ENCODE measurements around the gene MYH7B.

The MYH7B gene

DNA sequence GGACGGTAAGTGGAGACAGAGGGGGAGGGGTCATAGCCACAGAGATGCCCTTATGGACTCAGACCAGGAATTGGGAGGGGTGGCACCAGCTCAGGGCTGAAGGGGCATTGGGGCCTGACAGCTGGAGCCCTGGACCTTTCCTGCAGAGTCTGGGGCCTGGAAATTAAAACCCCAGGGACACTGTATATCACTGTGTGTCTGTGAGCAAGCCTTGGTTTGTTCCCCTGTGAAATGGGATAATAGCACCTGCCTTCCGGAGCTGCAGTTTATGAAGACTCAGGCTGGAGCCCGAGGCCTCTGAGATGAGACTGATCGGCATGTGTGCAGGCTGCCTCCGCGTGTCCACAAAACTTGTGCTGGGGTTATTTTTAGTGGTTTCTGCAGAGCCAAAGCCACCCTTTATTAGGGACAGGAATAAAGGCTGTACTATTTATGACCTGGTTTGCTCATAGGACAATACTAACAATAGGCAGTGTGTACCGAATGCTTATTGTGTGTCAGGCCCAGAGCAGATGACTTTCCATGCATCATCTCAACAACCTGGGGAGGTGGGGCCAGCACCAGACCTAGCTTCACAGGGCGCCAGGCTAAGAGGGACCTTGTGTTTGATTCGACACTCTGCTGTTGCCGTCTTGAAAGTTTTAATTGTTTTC, 22.6 kb downstream of the MYH7B start:
- DNase-seq = no peak

DNA sequence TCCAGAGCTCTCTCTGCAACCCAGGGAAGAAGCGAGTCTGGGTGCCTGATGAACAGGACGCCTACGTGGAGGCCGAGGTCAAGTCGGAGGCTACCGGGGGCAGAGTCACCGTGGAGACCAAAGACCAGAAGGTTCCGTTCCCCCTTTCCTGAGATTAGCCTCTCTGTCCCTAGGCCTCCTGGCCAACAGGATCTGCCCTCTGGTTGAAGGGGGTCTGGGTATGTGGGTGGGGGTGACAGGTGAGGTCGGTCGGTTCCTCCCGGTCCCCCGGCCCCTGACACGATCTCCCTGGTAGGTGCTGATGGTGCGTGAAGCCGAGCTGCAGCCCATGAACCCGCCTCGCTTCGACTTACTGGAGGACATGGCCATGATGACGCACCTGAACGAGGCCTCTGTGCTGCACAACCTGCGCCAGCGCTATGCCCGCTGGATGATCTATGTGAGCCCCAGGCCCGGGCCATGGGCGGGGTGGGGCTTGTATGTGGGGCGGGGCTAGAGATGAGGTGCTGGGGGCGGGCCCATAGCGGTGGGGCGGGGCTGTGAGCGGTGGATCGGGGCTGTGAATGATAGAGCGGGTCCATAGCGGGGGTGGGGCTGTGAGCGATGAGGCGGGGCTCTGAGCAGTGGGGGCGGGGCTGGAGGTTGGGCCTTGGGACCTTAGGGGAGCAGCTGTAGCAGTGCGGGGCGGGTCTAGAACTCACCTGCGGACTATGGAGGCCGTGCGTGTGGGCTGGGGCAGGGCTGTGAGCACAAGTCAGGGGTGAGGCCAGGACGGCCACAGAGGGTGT, 23.9 kb downstream of the MYH7B start:
- no peak for DNase-seq

DNA sequence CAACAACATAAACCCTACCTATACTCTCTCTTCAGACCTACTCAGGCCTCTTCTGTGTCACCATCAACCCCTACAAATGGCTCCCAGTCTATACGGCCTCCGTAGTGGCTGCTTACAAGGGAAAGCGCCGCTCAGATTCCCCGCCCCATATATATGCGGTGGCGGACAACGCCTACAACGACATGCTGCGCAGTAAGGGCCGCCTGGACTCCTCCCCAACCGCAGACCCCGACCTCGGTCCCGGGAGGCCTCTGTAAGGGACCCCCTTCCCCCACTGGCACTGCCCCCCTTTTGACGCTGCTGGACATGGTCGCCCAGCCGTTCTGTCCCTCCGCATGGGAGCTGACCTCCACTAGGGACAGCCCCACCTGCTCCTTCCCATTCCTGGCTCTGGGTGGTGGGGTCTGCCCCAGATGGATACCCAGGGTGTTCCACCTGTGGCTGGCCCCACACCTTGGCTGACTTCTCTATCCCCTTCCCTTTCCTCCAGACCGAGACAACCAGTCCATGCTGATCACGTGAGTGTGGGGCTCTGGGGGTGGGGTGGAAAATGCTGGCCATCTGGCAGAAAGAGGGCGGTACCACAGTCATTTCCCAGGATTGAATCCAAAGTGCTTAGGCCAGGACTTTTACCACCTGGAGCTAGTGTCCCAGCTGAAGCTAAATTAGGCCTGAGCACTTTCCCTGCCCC, 25.0 kb downstream of the MYH7B start:
- DNase-seq = no peak

DNA sequence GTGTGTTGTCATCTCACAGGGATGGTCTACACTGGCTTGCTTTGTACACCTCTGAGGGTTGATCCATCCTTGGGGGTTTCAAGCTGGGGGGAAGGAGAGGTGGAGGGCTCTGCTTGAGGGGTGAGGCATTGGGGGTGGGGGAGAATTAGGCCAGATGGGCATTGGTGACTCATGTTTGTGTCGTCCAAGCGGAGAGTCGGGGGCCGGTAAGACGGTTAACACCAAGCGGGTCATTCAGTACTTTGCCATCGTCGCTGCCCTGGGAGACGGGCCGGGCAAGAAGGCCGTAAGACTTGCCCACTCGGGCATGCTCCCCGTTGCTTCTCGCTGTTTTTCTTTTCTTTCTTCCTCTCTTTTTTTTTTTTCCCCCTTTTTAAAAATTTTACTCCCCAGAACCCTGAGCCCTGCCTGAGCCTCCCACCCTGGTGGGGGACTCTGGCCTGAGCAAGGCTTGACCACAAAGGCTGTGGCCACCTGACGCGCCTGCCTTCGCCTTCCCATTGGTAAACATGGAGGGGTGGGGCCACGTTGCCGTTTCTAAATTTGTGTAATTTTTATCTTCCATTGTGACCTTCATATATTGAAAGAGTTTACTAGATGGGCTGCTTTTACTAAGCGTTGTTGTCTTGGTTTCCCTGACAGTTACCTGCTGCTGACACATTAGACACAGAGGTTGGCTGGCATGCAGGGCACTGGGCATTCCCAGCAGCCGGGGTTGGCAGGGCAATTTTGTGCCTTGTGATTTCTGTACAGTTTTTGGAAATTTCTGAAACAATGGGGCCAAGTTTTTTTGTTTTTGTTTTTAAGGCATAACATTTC, 26.8 kb downstream of the MYH7B start:
- DNase-seq = no peak

DNA sequence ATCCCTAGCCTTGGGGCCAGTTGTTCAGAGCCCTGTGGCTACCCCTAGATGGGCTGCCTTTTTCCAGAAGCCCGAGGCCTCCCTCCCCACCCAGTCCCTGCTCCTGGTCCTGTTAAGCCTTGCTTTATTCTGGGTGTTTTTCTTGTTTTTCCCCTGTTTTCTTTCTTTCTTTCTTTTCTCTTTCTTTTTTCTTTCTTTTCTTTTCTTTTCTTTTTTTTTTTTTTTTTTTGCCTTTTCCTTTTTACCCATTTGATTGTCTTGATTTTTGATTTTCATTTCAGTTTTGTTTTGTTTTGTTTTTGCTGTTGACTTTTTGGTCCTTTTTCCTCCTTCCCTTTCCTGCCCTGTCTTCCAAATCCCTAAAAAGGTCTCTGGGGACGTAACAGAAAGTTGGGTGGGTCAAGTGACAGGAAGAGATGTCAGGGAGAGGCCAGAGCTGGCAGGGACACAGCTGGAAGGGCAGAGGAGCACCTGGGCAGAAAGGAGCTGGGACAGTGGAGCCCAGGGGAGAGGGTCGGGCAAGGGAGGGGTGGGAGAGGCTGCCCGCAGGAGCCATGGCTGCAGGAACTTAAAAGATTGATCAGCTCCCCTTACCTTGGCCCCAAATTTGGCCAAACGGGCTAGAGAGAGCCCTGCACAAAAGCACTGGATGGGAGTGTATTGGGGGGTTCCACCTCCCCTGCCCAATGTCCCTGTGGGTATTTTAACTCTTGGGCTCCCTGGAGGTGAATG, 27.6 kb downstream of the MYH7B start:
- no peak for DNase-seq

DNA sequence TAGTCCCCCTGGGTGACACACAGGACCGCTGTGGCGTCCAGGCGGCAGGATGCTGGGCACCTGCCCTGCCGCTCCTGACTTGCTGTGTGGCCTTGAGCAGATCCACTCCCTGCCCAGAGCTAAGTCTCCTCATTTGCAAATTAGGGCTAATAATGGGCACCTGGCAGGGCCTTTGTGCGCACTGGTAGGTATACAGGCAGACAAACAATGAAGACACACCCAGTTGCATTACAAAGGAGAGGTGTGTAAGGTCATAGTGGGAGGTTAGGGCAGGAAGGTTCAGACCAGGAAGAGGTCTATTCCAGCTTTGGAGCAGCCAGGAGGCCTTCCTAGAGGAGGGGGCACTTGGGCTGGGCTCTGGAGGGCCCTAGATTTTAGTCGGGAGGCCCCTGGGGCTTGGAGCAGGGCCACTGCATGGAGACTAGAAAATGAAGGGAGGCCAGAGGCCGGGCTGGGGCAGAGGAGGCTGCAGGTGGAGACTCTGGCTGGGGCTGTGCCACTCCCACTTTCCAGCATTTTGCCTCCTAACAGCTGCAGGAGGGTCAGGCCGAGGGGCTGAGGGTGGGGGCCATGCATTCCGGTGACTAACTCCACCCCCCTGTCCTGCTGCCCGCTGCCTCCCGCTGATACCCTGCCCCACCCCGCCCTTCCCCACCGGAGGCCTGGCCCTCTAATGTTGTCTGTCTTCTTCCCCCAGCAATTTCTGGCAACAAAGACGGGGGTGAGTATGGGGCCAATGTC, 28.5 kb downstream of the MYH7B start:
- no peak for DNase-seq

DNA sequence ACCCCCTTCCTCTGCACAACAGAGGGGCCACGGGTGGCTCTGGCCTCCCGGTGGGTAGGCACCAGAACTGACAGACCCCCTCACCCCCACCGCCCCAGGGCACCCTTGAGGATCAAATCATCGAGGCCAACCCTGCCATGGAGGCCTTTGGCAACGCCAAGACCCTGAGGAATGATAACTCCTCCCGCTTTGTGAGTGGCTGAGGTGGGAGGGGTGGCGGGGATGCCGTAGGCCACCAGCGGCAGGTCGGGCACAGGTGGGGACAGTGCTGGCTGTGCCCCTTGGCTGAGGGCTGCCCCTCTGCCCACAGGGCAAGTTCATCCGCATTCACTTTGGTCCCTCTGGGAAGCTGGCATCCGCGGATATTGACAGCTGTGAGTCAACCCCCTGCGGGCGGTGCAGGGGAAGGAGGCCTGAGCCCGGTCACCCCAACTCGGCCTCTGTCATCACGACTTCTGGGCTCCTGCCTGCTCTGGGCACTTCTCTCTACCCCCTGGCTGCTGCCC, 29.1 kb downstream of the MYH7B start:
- DNase-seq = no peak

DNA sequence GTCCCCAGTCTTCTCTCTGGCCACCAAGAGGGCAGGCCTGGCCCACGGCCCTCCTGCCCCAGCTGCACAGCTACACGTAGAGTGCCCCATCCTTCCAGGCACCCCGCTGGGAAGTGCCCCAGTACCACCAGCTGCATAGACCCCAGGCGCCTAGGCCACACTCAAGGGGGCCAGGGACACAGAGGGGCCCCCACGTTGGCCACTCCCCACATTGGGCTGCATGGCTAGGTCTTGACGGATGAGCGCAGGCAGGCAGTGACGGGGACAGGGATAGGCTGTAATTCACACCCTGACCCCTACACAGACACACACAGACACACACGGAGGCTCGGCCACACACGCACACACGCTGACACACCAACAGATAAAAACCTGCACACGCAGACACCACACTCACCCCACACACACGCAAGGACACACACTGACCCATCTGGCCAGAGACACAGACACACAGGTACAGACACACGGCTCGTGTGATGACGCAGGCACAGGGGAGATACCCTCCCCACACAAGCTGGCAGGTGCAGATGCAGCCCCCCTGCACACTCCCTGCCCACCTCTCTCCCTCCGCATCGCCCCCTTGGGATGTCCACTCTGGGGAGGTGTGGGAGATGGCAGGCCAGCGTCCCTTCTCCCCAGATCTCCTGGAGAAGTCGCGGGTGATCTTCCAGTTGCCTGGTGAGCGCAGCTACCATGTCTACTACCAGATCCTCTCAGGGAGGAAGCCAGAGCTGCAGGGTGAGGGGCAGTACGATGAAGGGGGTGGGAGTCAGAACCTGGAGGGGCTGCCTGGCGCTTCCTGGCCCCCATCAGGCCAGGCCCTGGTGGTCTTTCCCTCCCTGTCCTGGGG, 30.0 kb downstream of the MYH7B start:
- no peak for DNase-seq

DNA sequence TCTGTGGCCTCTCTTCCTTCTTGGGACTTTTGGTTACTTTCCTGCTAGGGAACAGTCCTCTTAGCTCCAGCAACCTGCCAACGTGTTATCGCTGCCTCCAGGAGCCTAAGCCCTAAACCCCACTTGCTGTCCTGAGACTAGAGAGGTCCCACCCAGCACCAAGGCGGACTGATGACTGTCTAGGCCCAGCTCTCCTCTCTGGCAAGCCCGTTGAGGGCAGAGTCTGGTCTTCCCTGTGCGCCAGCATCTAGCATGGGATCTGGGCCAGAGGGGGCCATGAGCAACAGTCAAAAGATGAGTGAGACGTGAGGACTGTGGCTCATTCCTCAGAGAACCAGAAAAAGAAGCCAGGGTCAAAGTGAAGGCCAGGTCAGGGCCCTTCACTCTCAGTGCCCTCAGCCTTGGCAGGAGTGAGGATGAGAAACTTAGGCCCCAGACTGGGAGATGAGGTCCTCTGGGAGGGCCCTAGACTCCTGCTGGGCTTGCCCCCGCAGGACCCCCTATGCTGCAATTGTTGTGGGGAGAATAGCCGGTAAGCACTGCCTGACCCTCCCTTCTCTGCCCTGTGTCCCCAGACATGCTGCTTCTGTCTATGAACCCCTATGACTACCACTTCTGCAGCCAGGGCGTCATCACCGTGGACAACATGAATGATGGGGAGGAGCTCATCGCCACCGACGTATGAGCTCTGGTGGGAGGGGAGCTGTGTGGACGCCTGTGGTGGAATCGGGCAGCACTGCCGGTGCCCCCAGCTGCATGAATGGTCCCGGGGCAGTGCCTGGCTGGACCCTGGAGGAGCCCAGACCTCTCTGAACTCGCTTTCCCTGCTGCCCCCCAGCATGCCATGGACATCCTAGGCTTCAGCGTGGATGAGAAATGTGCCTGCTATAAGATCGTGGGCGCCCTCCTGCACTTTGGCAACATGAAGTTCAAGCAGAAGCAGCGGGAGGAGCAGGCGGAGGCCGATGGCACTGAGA, 30.9 kb downstream of the MYH7B start:
- no peak for DNase-seq

DNA sequence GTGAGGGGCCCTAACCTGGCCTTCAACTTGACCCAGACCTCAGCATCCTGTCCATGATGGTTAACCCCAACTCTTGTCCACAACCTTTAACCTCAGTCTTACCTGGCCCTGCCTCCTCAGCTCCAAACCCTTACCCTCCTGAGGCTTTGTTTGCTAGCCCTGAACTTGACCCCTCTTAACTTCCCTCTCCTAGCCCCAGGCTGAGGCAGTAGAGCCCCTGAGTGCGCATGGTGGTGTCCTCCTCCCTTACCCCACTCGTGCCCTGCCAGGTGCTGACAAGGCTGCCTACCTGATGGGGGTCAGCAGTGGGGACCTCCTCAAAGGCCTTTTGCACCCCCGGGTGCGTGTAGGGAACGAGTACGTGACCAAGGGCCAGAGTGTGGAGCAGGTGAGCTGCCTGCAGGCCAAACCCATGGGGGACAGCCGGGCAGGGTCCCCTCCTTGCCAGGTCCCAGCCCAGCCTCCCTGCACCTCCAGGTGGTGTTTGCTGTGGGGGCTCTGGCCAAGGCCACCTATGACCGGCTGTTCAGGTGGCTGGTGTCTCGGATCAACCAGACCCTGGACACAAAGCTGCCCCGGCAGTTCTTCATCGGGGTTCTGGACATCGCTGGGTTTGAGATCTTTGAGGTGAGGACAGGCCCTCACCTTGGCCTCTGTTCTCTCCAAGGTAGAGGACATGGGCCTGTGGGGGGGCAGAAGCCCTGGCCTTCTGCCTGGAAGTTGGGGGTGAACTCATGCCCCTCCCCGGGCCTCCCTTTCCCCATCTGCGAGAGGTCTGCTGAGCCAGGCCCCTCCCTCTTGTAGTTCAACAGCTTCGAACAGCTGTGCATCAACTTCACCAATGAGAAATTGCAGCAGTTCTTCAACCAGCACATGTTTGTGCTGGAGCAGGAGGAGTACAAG, 31.9 kb downstream of the MYH7B start:
- DNase-seq = no peak

DNA sequence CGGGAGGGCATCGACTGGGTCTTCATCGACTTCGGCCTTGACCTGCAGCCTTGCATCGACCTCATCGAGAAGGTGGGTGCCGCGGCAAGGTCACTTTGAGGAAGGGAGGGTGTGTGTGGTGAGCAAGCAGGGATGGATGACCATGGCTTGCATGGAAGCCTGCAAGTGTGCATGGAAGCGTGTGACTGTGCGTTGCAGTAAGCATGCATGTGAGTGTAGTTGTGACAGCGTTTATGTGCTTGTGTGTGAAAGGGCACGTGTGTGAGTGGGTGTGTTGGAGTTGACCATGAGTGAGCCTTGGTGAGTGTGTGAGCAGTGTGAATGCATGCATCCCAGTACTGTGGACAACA, 32.5 kb downstream of the MYH7B start:
- no peak for DNase-seq

DNA sequence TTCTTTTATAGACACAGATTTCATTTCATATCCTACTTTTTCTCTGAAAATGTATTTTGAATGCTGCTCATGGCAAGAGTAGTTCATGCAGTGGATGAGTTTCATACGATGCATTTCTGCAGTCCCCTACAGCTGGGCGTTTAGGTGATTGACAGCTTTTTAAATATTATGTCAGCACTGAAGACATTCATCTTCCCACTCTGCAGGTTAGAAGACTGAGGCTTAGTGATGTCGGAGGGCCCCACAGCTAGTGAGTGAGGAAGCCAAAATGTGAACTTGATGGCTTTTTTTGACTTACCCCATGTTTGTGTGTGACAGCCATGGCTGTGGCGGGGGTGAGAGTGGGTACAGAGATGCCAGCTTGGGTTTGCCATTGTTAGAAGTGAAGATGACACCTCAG, 33.5 kb downstream of the MYH7B start:
- no peak for DNase-seq

DNA sequence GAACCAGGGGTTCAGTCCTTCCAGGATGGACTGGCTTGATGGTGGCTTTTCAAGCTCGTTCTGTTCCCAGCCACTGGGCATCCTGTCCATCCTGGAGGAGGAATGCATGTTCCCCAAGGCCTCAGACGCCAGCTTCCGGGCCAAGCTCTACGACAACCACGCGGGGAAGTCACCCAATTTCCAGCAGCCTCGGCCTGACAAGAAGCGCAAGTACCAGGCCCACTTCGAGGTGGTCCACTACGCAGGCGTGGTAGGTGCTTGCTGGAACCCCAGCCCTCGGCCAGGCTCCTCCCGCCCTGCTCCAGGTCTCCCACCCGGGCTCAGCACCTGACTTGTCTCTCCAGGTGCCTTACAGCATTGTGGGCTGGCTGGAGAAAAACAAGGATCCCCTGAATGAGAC, 34.0 kb downstream of the MYH7B start:
- no peak for DNase-seq

DNA sequence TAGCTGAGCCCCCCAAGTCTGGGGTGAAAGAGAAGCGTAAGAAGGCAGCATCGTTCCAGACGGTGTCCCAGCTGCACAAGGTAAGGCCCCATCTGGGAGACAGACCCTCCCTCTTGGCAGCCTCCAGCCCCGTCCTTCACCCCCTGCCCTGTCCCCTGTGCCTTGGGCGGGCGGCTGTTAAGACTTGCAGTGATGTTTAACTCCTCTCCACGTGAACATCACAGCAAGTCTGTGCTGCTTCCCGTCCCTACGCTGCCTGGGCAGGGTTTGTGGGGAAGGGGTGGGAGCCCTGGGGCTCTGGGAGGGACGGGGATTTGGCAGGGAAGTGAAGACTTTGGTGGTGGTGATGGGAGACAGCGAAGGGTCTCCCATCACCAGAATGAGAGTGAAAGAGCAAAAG, 34.6 kb downstream of the MYH7B start:
- no peak for DNase-seq

DNA sequence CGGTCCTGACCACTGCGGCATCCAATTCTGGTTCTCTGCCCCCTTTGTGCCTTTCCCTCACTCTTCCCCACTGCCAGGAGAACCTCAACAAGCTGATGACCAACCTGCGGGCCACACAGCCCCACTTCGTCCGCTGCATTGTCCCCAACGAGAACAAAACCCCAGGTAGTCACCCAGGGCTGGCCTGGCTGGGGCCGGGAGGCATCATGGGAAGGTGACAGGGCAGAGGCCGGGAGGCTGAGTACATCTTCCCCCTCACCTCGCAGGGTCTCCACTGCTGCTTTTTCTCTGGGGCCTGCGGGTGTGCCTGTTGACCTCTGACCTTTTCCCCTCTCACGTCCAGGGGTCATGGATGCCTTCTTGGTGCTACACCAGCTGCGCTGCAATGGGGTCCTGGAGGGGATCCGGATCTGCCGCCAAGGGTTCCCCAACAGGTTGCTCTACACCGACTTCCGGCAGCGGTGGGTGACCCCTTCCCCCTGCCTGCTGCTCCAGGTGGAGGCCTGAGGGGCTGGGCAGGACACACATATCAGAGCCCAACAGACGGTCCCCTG, 35.1 kb downstream of the MYH7B start:
- no peak for DNase-seq

DNA sequence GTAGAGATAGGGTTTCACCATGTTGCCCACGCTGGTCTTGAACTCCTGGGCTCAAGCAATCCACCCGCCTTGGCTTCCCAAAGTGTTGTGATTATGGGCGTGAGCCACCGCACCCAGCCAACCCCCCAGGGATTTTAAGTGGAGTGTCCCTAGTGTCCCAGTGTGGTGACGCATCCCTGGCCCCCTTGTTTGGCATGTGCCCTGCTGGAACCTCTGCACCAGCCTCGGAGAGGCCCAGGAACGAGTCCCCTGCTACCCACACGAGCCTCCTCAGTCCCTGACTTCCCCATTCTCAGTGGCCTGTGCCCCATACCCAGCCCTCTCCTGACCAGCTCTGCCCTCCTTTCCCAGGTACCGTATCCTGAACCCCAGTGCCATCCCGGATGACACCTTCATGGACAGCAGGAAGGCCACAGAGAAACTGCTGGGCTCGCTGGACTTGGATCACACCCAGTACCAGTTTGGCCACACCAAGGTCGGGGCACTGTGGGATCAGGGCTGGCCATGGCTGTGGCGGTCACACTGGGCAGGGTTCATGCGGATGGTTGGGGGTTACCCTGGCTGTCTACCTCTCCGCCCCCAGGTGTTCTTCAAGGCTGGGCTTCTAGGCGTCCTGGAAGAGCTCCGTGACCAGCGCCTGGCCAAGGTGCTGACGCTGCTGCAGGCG, 37.2 kb downstream of the MYH7B start:
- no peak for DNase-seq

DNA sequence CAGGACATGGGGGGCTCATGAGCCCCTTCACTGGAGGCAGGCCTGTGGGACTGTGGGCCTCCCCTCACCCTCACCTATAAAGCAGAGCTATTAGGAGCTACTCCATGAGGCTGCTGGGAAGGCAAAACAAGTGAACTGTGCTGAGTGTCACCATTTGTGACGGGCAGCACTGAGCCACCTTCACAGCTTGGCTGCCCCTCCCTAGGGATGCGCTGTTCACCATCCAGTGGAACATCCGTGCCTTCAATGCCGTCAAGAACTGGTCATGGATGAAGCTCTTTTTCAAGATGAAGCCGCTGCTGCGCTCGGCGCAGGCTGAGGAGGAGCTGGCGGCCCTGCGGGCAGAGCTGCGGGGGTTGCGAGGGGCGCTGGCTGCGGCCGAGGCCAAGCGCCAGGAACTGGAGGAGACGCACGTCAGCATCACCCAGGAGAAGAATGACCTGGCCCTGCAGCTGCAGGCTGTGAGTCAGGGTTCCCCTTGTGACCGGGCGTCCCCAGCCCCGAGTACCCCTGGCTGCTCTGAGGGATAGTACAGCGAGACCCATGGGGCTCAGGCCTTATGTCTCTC, 38.4 kb downstream of the MYH7B start:
- no peak for DNase-seq
